Measurements from ENCODE around the gene GLRX2. TPM values are rescaled to one million over a fixed set of nuclear protein-coding genes. Genes with fewer than 3 reads are reported as not detected.
"Not testable (repeated sequence)": the region's sequence is repeated elsewhere in the genome, so short reads cannot be mapped to it uniquely, and the experiment has no call there.

Gene GLRX2
- total RNA-seq, 1 experiment from 2014 or later: 18.6 TPM

DNA sequence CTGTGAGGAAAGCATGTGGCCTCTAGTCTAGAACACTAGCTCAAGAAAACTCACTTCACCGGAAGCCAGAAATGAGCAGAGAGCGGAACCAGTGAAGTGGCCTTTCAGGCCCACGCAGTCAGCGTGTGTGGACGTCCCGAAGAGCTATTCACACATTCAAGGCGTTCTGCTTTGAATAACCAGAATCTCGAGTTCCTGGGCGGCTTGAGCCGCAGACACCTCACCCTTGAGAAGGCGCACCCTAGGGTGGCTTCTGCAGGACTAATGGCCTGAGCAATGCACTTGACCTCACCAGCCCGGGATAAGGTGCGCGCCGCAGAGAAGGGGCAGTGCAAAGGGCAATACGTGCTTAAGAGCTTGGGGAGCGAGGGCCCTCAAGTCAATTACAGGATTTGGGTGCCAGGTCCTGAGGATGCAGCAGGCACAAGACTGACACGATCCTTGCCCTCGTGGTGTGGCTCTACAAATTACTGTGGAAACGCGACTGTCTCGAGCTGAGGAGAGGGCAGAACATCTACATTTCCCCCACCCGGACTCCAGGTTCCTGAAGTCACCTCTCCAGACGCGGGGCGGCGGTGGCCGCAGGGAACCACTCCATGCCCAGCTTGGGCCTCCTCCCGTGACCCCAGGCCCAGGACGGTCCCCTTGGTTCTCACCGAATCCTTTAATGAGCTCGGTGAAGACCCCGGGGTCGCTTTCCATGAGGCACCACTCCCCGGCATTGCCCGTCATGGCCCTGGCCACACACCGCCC lies 46.5 kb downstream of the GLRX2 start:
- Histone ChIP-seq H3K9me3 (ENCODE audit: low read length) (no peaks in the 10 kb centered on the region), H3K79me2 (ENCODE audit: low read length) (peaks cover 94% of the 10 kb centered on the region), H2AFZ (ENCODE audit: low read length) (peak overlapping the region; percentile 4; the same call in 1 of the 2 replicates), H3K36me3 (ENCODE audit: low read depth, low read length) (no peaks in the 10 kb centered on the region), H3K27ac (ENCODE audit: low read length) (peak overlapping the region; percentile 86), H3K9me2 (replicated peaks; ENCODE audit: low read length) (no peaks in the 10 kb centered on the region), H3K27me3 (ENCODE audit: low read length) (no peaks in the 10 kb centered on the region), H3K4me2 (ENCODE audit: low read length) (peak overlapping the region; percentile 98), H3K4me1 (ENCODE audit: insufficient read depth, low read length) (peaks cover 51% of the 10 kb centered on the region), H4K20me1 (ENCODE audit: low read length) (no peaks in the 10 kb centered on the region), H3K9ac (ENCODE audit: low read length) (peak overlapping the region; percentile 97), H3F3A (ENCODE audit: low read length, unreplicated experiment) (no peaks in the 10 kb centered on the region), H3K4me3 (ENCODE audit: low read length) (peak overlapping the region; percentile 87)
- intact Hi-C loops (cut with micrococcal nuclease): loop anchor here (2.0 to 5.0 kb wide), 2 partner anchors 46 to 64 kb away; partner anchors contain the start of genes CDC73 and GLRX2
- ChIA-PET POLR2A (ENCODE audit: unreplicated experiment) (interaction anchor here (0.5 to 1.0 kb wide), 4 partner anchors 21 to 519 kb away, joined by 4 to 5 read pairs (median 4); no protein-coding TSS in a partner anchor), CTCF (interaction anchor here (0.6 to 1.0 kb wide), 3 partner anchors 24 to 63 kb away, joined by 3 to 4 read pairs (median 4); partner anchors contain the start of genes CDC73 and GLRX2)
- ATAC-seq (peak; percentile 14), DNase-seq (peak; percentile 48)
- BruUV-seq (replicated peaks): TSS peak; percentile 66
- TF ChIP-seq EZH2phosphoT487 (IDR thresholded peaks at IDR 0.05; ENCODE audit: borderline replicate concordance, low read length): no peak
- no peak for TF ChIP-seq CTCF (conservative IDR thresholded peaks at IDR 0.05; ENCODE audit: low read depth, low read length)
- TF ChIP-seq EZH2 (IDR thresholded peaks at IDR 0.05; ENCODE audit: low read length, unreplicated experiment): no peak

- Histone ChIP-seq H3K27me3 (ENCODE audit: low read length) (no peaks in the 10 kb centered on the region), H3K9me3 (ENCODE audit: low read length) (no peaks in the 10 kb centered on the region), H3K79me2 (ENCODE audit: low read length) (peaks cover 79% of the 10 kb centered on the region), H3K4me1 (ENCODE audit: insufficient read depth, low read length) (peaks cover 38% of the 10 kb centered on the region), H3K27ac (ENCODE audit: low read length) (0 out of 2 replicates have a peak overlapping the region, but pooled peaks have one; percentile 6), H3K9ac (ENCODE audit: low read length) (no peak overlapping the region), H3F3A (ENCODE audit: low read length, unreplicated experiment) (no peaks in the 10 kb centered on the region), H3K9me2 (replicated peaks; ENCODE audit: low read length) (no peaks in the 10 kb centered on the region), H4K20me1 (ENCODE audit: low read length) (no peaks in the 10 kb centered on the region), H3K4me3 (ENCODE audit: low read length) (no peak overlapping the region), H3K4me2 (ENCODE audit: low read length) (peak overlapping the region; percentile 57; the same call in 1 of the 2 replicates), H2AFZ (ENCODE audit: low read length) (no peak overlapping the region), H3K36me3 (ENCODE audit: low read depth, low read length) (peaks cover 10% of the 10 kb centered on the region)
- CTCF ChIA-PET: no interaction called here
- DNase-seq (peak; percentile 56), ATAC-seq (no peak)
- POLR2A ChIA-PET (ENCODE audit: unreplicated experiment): no interaction called here
- intact Hi-C loops (cut with micrococcal nuclease): no loop called here
- TF ChIP-seq EZH2phosphoT487 (IDR thresholded peaks at IDR 0.05; ENCODE audit: borderline replicate concordance, low read length) (no peak), CTCF (conservative IDR thresholded peaks at IDR 0.05; ENCODE audit: low read depth, low read length) (no peak), EZH2 (IDR thresholded peaks at IDR 0.05; ENCODE audit: low read length, unreplicated experiment) (no peak)
- no TSS peak for BruUV-seq (replicated peaks)
These were observed 51.0 kb downstream of the GLRX2 start for GRCh38 chr1:193054169-193054675.

- POLR2A ChIA-PET (ENCODE audit: unreplicated experiment); intact Hi-C loops (cut with micrococcal nuclease); H4K20me1 ChIP-seq (ENCODE audit: low read length); H3K4me3 ChIP-seq (ENCODE audit: low read length); CTCF ChIA-PET; H3F3A ChIP-seq (ENCODE audit: low read length, unreplicated experiment); H3K9ac ChIP-seq (ENCODE audit: low read length); H3K4me2 ChIP-seq (ENCODE audit: low read length); ATAC-seq; H3K9me2 ChIP-seq (replicated peaks; ENCODE audit: low read length); H3K27ac ChIP-seq (ENCODE audit: low read length); BruUV-seq (replicated peaks); H3K4me1 ChIP-seq (ENCODE audit: insufficient read depth, low read length); H3K27me3 ChIP-seq (ENCODE audit: low read length); H3K9me3 ChIP-seq (ENCODE audit: low read length); DNase-seq; H2AFZ ChIP-seq (ENCODE audit: low read length): not testable (repeated sequence)
- Histone ChIP-seq H3K79me2 (ENCODE audit: low read length) (peaks cover 27% of the 10 kb centered on the region), H3K36me3 (ENCODE audit: low read depth, low read length) (peaks cover 27% of the 10 kb centered on the region)
These were observed 56.3 kb downstream of the GLRX2 start for GRCh38 chr1:193048913-193049312.

Small RNA genes lying within 50 kb of the gene (microRNA-seq; reads per million reads assigned to microRNA genes)
- gene MIR1278 (ENCODE audit: unreplicated experiment): not detected

Other genes starting within 250 kb of the GLRX2 start
- 31.3 and 32.3 TPM in 2 replicates for gene UCHL5, start 46.1 kb downstream of the GLRX2 start, total RNA-seq (2014; rRNA removed)
- gene RO60, start 45.8 kb downstream of the GLRX2 start, total RNA-seq (2014; rRNA removed): 37.9 and 45.4 TPM in 2 replicates
- 10.0 and 13.4 TPM in 2 replicates for gene CDC73, start 16.6 kb upstream of the GLRX2 start, total RNA-seq (2014; rRNA removed)
- not detected in 2 replicates for gene B3GALT2, start 81.2 kb upstream of the GLRX2 start, total RNA-seq (2014; rRNA removed)

Measured in PC-3 (cell line).